ENCODE results near the gene PCDHGA8. TPM values are rescaled to one million over a fixed set of nuclear protein-coding genes. Genes with fewer than 3 reads are reported as not detected.
A peak's percentile ranks its signal among the peaks of the same experiment; 100 is the strongest.
"Not testable (repeated sequence)": the region's sequence is repeated elsewhere in the genome, so short reads cannot be mapped to it uniquely, and the experiment has no call there.

The PCDHGA8 gene
- total RNA-seq, 4 donors from 2014 or later = 0.72 to 7.4 (median 2.2) TPM

- TF ChIP-seq, protein P1, sequence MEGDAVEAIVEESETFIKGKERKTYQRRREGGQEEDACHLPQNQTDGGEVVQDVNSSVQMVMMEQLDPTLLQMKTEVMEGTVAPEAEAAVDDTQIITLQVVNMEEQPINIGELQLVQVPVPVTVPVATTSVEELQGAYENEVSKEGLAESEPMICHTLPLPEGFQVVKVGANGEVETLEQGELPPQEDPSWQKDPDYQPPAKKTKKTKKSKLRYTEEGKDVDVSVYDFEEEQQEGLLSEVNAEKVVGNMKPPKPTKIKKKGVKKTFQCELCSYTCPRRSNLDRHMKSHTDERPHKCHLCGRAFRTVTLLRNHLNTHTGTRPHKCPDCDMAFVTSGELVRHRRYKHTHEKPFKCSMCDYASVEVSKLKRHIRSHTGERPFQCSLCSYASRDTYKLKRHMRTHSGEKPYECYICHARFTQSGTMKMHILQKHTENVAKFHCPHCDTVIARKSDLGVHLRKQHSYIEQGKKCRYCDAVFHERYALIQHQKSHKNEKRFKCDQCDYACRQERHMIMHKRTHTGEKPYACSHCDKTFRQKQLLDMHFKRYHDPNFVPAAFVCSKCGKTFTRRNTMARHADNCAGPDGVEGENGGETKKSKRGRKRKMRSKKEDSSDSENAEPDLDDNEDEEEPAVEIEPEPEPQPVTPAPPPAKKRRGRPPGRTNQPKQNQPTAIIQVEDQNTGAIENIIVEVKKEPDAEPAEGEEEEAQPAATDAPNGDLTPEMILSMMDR (IDR thresholded peaks at IDR 0.05) = no peak
- ATAC-seq (ENCODE audit: low FRiP score) = no peak
- DNase-seq (ENCODE audit: low spot score) = no peak
Measured at GRCh38 chr5:141413540-141414069, 21.2 kb downstream of the PCDHGA8 start.

DNA sequence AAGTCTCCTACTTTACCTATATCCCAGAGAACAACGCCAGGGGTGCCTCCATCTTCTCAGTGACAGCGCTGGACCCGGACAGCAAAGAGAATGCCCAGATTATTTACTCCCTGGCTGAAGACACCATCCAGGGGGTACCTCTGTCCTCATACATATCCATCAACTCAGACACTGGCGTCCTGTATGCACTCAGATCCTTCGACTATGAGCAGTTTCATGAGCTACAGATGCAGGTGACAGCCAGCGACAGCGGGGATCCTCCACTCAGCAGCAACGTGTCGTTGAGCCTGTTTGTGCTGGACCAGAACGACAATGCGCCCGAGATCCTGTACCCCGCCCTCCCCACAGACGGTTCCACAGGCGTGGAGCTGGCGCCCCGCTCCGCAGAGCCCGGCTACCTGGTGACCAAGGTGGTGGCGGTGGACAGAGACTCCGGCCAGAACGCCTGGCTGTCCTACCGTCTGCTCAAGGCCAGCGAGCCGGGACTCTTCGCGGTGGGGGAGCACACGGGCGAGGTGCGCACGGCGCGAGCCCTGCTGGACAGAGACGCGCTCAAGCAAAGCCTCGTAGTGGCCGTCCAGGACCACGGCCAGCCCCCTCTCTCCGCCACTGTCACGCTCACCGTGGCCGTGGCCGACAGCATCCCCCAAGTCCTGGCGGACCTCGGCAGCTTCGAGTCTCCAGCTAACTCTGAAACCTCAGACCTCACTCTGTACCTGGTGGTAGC, 22.3 kb downstream of the PCDHGA8 start:
- not testable (repeated sequence) for DNase-seq (ENCODE audit: low spot score); ATAC-seq (ENCODE audit: low FRiP score)

DNA sequence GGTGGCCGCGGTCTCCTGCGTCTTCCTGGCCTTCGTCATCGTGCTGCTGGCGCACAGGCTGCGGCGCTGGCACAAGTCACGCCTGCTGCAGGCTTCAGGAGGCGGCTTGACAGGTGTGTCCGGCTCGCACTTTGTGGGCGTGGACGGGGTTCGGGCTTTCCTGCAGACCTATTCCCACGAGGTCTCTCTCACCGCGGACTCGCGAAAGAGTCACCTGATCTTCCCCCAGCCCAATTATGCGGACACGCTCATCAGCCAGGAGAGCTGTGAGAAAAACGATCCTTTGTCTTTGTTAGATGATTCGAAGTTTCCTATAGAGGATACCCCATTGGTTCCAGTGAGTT, 22.8 kb downstream of the PCDHGA8 start:
- ATAC-seq (ENCODE audit: low FRiP score); DNase-seq (ENCODE audit: low spot score): not testable (repeated sequence)

DNA sequence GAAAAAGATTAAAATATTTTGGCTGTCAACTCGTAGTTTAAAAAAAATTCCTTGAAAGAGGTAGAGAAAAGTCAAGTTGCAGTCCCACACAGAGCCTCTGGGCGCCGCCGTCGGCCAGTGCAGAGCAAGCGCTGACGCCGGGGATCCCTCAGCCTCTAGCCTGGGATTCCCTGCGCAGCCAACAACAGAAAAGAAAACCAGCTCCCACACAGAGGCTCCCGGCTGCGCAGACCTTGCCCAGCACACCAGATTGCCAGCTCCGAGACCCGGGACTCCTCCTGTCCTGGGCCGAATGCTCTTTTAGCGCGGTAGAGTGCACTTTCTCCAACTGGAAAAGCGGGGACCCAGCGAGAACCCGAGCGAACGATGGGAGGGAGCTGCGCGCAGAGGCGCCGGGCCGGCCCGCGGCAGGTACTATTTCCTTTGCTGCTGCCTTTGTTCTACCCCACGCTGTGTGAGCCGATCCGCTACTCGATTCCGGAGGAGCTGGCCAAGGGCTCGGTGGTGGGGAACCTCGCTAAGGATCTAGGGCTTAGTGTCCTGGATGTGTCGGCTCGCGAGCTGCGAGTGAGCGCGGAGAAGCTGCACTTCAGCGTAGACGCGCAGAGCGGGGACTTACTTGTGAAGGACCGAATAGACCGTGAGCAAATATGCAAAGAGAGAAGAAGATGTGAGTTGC, 25.2 kb downstream of the PCDHGA8 start, which contains the start of gene PCDHGB7:
Gene PCDHGB7, plus strand, starts transcription at position 184 of the 679 bp plus-strand sequence. Its CDS starts 183 bp downstream, at position 367.
- peak; percentile 70 for ATAC-seq (ENCODE audit: low FRiP score)
- DNase-seq (ENCODE audit: low spot score) = not testable (repeated sequence)
- TF ChIP-seq, protein P1 (IDR thresholded peaks at IDR 0.05) = peak in 1 of 3 donors; percentile 23

GRCh38 chr5:141419074-141419880, 26.8 kb downstream of the PCDHGA8 start:
- DNase-seq (ENCODE audit: low spot score) (no peak), ATAC-seq (ENCODE audit: low FRiP score) (no peak)
- TF ChIP-seq, protein P1 (IDR thresholded peaks at IDR 0.05) = no peak

GRCh38 chr5:141420855-141421488, 28.5 kb downstream of the PCDHGA8 start, which contains the start of gene PCDHGA11:
Gene PCDHGA11 (plus strand): TSS chr5:141421051. CDS start chr5:141421228, 177 bp downstream.
- no peak for ATAC-seq (ENCODE audit: low FRiP score)

GRCh38 chr5:141421489-141421855, 29.0 kb downstream of the PCDHGA8 start:
- ATAC-seq (ENCODE audit: low FRiP score) = no peak
- DNase-seq (ENCODE audit: low spot score) = no peak
- TF ChIP-seq, protein P1 (IDR thresholded peaks at IDR 0.05) = no peak

More at GRCh38 chr5:141420855-141421488, 28.5 kb downstream of the PCDHGA8 start, which contains the start of gene PCDHGA11:
- TF ChIP-seq, protein P1 (IDR thresholded peaks at IDR 0.05) = no peak
- no peak for DNase-seq (ENCODE audit: low spot score)
